GM21515 (cell line): ENCODE measurements around the gene MARVELD1.
"Not testable (repeated sequence)": the region's sequence is repeated elsewhere in the genome, so short reads cannot be mapped to it uniquely, and the experiment has no call there.

ENCODE experiments used
- ATAC-seq: cut with Tn5 transposase; IDR thresholded peaks from one replicate; pipeline ENCODE4 v1.9.1; 2021; ENCODE audit not compliant: unreplicated experiment

MARVELD1 gene

DNA sequence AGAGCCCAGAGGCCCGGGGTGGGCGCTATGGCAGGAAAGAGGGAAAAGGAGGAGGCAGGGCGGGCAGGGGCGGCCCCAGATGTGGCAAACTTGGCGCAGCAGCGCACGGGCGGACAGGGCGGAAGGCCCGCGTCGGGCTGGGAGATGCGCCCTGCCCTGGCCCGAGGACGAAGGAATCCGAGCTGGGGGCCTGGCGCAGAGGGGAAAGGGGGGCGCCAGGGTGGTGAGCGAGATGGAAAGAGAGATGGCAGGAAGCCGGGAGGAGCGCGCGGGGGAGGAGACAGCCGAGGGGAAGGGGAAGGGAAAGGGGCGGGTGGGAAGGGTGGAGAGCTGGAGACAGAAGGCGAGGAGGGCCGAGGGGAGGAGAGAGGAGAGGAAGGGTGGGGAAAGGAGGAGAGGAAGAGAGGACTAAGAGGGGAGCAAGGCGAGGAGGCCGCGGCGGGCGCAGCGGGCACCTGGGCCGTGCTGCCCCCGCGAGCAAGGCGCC is at the start of gene MARVELD1:
Gene MARVELD1 (plus strand): TSS at position 392 of the 487 bp plus-strand sequence. CDS start 147 bp downstream, outside the sequence.
- ATAC-seq, result no peak

DNA sequence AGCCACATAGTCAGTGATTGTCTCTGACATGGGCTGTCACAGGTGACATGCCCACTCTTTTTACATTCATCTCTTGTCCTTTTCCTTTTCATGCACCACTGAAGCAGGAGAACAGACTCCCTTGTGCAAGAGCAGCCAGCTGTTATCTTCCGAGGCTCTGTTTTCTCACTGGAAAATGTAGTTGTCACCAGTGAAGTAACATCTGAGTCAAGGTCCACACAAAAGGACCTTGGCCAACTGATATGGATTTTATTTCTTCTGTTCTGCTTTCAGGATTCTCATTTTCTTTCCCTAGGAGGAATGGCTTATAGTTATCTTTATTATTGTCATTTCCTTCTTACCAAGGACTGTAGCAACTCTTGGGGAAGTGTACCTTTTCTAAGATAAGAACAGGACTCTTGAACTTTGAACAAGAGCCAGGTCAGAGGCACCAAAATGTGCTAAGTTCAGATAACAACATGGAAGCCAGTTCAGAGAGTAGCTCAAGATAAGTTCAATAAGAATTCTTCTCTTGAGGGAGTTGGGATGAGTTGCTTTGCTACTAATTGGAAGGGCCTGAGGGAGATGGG is 49.2 kb upstream of the MARVELD1 start:
- no peak for ATAC-seq

DNA sequence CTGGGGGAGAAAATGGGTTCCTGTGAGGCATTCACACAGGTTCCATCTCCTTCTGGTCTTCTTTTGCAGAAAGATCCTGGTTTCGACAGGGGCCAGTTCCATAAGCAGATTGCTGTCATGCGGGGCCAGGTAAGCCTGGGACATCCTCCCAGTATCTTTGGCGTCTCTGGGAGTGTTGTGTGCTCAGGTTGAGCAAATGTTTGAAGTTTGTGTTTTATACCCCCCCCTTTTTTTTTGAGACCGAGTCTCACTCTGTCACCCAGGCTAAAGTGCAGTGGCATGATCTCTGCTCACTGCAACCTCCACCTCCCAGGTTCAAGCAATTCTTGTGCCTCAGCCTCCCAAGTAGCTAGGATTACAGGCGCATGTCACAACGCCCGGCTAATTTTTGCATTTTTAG is 46.5 kb upstream of the MARVELD1 start:
- no peak for ATAC-seq

DNA sequence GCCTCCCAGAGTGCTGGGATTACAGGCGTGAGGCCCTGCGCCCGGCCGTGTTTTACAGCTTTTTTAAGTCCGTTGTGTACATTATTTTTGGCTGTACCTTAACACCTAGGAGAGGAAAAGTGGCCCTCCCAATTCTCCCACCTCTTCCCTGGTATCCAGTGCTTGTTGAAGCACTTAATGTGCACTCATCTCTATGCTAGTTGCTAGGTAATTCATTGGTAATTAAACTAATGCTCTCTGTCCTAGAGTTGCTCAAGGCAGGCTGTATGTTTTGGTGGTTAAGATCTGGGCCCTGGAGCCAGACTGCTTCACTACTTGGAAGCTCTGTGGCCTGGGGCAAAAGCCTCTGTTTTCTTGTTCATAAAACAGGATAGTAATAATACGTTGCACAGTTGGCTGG is 46.1 kb upstream of the MARVELD1 start:
- no peak for ATAC-seq

DNA sequence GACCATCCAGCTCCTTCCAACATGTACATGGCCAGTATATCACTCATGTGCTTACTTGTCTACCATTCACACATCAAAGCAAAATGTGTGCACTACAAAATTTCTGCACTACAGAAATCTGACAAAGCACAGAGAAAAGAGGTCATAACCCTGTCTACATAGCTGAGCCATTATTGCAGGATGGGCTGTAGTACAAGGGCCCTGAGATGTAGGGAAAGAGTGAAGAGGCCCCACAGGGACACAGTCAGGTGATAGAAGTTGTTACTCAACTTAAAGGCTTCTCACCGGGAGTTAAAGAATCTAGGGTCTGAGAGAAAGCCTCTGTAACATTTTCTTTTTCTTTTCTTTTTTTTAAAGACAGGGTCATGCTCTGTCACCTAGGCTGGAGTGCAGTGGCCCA is 44.0 kb upstream of the MARVELD1 start:
- ATAC-seq, result no peak

DNA sequence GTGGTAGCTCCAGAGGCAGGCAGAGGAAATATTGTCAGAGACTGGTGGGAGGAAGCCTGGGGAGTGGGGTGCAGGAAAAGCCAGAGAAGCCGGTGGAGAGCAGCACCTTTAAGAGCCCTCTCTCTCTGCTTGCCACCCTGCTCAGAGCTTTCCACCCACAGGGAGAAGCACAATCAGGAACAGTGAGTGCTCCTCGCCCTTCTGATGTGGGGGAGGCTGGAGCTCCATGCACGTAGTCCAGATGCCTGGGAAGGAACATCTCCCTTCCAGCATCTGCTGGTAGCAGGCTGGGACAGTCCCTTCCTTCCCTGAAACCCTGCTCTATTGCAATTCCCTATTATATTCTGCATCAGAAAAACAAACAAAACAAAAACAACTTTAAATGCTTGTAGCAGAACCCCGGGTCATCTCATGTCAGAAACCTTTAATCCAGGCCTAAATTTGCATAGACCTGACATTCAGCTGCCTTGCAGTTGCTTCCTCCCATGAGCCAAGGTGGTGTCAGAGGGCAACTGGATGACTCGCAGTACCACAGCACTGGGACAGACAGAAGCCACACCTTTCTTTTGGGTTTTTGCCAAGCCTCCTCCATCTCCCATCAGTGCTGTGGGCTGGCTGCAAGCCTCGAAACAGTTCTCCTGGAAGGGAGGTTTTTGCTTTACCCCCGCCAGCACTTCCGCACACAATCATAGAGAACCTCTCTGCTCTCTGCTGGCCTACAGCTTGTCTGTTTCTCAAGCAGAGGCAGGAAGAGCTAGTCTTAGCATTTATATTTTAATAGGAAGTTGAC is 39.6 kb upstream of the MARVELD1 start:
- ATAC-seq, result no peak

DNA sequence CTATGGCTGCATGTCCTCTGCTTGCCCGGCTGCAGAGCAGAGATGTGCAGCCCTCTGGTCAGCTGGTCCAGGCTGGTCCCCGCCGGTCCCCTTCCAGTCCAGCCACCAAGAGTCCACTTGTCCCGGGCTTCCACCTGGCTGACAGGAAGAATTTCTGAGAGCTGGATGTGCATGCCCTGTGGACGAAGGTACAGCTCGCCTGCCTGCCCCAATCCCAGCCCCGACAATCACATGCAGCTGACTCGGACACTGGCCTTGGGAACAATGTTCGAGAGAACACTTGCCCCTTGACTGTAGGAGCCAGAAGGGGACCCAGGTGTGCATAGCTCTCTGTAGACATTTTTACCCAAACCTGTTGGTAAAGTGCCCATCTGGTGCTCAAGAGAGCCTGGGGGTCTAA is 38.3 kb upstream of the MARVELD1 start:
- ATAC-seq, result no peak

DNA sequence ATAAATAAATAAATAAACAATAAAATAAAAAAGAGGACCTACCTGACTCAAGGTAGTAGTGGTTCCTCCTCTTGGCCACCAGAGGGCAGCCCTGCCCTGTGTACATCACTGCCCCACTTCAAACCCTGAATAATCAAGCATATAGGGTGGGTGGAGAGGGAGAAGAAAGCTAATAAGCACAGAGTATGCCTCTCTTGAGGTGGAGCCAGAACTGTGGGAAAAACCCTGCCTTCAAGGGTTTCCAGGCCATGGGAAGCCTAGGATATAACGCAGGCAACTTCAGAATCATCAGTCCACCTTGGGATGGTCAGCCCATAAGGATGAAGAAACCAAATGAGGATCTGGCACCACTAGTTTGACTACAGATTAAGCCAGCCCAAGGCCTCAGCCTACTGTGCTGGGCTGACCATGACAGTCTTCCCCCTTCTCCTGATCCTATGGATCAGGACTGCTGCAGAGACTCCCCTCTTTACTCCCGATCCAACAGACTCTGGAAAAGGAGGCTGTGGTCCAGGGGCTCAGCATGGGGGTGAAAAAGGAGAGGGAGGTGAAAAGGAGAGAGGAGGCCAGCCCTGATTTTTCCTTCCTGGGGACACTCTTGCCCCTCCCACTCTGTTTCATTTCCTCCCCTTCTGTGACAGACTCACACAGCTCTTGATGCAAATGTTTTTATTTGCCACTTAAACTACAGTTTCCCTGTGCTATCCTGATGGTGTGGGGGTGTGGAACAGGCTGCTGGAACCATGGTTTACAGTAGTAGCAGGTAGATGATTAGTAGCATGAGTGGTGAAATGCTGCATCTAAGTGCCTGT is 36.6 kb upstream of the MARVELD1 start:
- ATAC-seq, result peak; percentile 68

DNA sequence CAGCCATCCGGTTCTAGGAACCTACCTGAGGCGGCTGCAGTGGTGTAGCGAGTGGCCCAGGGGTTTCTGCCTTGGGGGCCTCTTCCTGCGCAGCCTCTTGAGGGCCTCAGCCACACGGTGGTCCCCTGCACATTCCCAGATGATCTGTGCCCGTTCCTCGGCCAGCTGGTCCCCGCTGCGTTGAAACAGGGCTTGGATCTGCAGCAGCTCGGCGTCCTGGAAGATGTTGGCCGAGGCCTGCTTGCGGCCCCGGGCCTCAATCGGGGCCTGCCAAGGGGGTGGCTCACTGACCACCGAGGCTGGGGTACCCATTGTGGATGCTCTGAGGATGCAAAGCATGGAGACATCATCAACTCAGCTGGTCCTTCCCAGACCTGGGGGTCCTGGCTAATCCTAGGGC is 33.9 kb upstream of the MARVELD1 start:
- no peak for ATAC-seq

DNA sequence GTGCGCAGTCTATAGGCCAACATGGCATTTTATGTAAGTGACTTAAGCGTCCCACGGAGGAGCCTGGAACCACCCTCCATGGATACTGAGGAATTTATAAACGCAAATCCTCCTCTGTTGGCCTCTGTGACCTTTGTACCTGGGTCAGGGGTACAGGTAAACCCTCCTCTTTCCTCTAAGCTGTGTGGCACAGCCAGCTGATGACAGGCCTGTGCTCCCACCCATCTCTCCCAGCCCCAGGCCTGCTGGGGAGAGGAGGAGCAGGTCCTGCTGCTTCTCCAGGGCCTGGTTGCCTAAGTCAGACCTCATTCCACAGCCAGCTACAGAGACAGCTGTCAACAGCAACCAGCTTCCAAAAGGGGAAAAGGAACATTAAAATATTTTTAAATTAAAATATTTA is 31.5 kb upstream of the MARVELD1 start:
- ATAC-seq, result no peak

DNA sequence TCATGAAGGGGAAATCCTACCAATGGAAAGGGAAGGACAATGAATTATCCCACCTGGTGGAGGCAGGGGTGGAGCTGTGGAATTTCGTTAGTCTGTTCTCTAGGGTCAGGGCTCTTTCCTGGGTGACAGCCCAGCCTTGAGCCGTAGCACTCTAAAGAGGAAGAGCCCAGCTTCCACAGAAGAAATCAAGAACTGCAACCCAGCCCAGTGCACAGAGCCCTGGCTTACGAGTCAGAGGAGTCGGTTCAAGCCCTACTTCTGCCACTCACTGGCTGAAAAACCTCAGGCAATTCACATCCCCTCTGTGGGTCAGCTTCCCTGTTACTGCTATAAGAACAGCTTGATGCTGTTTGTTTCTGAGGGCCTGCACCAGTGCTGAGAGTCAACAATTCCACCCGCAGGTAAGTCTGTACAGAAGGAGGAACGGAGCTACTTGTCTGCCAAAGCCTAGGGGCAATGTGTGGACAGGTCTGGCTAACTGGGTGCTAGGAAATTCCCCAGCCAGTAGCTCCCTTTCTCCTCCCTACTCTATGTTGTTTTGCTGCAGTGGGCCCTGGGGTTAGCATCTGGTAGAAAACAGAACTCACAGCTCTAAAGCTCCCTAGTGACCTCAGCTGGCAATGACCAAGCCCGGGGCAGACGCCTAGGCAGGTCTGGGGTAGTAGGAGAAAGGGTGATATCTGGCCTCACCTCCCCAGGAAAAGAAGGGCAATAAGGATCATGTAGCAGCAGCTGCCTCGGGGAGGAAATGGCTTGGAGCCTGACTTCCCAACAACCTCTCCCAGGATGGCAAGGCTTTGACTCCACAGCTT is 29.8 kb upstream of the MARVELD1 start:
- ATAC-seq, result no peak

DNA sequence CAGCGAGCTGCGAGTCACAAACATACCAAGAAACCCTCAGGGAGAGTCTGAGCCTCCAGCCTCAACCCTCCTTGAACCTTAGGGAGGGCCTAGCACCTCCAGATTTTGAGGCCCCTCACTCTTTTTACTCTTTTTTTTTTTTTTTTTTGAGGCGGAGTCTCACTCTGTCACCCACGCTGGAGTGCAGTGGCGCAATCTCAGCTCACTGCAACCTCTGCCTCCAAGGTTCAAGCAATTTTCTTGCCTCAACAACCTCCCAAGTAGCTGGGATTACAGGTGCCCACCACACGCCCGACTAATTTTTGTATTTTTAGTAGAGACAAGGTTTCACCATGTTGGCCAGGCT is 29.2 kb upstream of the MARVELD1 start:
- ATAC-seq, result not testable (repeated sequence)

DNA sequence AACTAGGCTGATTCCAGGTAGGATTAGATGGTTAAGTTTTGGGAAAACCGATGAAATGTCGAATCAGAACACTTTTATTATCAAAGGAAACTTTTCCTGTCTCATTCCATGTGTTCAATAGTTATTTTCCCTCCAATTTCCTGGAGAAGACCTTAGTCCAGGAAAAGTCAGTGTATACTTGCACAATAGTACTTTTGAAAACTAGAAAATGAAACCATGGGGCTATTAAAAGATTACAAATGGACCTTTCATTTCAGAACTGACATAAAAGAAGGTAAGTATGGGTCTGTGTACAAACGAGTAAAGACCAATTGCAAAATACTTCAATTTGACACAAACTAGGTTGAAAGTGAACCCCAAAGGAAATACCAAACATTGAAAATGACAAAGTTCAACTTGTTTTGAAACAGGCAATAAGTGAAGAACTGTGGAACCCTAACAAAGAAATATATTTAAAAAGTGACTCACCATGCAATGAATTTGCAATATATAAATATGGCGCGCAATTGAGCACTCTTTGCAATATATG is 28.6 kb upstream of the MARVELD1 start:
- no peak for ATAC-seq

DNA sequence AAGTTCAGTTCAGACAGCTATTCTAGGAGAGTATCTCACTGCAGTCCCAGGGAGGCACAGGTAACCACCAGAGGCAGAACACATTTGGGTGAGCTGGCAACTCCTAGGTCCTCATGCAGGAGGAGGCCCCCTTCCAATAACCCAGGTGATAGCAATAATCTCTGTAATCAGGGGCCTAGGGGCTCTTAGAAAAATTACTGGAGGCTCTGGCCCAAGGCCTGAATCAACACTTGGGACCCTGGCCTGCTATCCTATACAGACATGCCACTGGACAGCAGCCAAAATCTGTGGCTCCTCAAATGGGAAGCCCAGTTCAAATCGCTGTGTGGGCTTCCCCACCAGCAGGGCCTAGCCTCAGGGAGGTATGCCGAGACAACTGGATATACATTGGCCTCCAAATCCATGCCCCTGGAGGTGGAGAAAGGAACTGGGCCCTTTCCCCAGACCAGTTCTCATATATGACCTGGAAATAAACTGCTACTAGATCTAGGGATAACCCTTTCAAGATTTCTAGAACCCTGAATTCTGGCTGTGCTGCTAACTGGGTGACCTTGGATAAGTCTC is 28.1 kb upstream of the MARVELD1 start:
- no peak for ATAC-seq

DNA sequence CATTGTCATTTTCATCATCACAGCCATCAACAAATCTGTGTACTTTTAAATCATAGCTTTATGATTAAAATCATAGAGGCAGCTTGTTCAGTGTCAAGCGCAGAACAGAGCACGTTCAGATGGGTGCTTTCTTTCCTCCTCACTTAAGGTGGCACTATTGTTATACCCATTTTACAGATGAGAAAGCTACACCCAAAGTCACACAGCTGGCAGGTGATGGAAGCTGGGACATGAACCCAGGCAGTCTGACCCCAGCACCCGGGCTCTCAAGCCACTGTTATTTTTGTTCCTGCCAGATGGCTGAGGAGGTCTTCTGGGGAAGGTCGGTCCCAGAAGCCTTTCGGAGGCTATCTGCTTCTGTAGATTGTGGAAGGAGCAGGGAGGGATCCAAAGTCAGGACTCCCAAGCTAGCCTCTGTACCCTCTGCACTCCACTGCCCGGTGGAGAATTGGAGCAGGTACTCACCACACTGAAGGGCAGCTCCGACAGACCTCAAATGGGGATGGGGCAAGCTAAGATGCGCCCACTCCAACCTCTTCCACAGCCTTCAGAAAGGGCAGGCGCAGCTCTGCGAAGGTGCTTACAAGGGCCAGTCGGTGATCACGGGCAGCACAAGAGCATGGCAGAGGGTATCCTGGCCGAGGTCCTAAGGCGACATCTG is 27.1 kb upstream of the MARVELD1 start:
- ATAC-seq, result peak; percentile 5

DNA sequence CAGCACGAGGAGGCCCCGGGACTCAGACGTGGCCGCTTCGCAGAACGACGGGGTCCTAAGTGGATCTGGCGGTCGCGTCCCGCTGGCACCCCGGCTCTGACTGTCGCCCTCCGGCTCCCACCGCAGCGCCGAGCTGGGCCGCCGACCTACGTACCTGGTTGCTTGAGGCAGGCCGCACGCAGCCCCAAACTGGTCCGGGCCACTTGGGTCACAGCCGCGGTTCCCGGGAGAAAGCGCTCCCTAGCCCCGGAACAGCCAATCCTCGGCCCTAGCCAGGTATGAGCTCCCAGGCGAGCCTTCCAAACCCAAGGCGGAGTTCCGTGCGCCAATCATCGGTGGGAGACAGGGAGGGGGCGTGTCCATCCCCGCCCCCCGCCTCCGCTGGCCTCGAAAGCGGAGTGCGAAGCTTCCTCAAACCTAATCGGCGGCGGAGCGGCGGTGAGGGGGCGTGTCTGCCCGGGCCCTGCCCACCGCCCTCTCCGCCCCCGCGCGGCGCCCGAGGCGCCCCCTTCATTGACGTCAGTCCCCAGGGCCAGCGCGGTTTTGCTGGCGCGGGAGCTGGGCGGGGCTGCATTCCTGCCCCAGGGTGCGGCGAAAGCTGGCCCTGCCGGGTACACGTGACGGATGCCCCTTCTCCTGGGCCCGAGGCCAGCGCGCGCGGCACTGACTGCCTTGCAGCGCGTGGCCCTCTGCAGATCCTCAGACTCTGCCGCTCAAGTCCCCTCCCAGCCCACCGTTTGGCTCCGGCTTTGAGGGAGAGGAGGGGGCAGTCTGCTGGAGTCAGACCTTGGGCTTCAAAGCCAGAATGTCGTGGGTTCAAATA is 26.4 kb upstream of the MARVELD1 start, which contains the start of gene AVPI1:
Gene AVPI1 (minus strand): TSS at position 280 of the 823 bp plus-strand sequence. CDS start 7,336 bp downstream, outside the sequence.
- peak; percentile 94 for ATAC-seq

DNA sequence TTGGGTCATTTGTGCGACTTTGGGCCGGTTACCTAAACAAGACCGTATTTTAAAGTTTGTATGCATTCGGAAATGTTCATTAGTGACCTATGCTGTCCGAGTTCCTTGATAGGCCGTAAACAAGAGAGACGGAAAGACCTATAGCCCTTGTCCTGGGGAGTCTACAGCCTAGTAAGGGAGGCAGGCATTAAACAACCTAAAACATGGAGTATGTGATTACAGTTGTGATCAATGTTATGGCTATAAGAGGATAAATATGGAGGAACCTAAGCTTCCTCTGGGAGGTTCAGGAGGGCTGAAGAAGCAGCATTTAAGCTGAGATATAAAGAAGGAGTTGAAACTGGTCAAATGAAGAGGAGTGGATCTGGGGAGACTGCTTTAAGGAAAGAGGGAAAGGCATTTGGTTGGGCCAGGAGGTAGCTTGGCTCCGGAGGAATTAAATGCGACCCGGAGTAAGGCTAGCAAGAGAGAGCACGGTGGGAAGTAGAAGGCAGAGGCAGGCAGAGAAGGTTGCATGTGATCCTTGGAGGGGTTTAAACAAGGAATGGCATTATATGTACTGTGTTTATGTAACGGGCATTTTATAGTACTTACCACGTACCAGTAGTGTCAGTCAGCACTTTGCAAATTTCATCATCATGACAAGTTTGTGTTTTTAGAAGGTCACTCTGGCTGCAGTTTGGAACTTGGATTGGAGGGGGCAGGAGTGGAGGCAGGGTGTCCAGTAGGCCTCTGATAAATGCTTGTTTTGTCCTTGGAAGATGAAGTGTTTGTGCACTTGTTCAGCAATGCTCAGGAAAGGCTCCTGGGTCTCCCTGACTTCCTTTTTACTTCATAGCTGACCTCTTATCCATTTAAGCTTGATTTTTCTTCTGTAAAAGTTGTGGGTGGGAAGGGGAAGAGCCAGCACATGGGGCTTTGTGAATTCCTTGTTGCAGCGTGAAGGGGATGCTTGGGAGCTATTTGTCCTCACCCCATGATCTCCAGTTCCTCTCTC is 25.4 kb upstream of the MARVELD1 start:
- ATAC-seq, result no peak

DNA sequence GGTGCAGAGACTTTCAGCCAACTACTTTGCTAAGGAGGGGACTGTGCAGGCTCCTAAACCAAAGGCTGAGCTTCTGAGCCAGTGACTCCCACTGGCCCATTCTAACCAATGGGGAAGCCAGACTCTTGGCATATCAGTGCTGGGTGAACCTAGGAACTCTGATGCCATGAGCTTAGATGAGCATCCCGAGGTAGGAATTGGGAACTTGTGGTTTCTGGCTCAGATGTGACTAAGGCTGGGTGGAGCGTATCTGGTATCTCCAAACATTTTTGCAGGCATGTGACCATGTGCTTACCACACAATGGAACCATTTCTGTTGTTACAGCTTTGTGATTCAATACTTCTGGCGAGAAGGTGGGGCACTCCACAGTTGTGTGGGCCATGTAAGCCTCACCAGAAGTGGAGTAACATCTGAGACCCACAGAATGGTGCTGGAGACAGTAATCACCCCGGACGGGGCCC is 23.9 kb upstream of the MARVELD1 start:
- ATAC-seq, result no peak
